ENCODE measurements around the gene DCP1A.

GRCh38 chr3:53234841-53235232 lies 112.5 kb downstream of the DCP1A start:
- no peak for TF ChIP-seq CTCF (conservative IDR thresholded peaks at IDR 0.05 in 1 of 2, IDR thresholded peaks at IDR 0.05 in 1 of 2; ENCODE audit: extremely low read depth in 1 of 2, insufficient read depth in 1 of 2, low read depth in 1 of 2, low read length in 2 of 2)
- TF ChIP-seq EZH2 (IDR thresholded peaks at IDR 0.05; ENCODE audit: borderline replicate concordance, low read length): no peak

Data from mammary epithelial cell (primary cell).